ENCODE data around the gene CLCN1. TPM values are rescaled to one million over a fixed set of nuclear protein-coding genes. Genes with fewer than 3 reads are reported as not detected.
A peak's percentile ranks its signal among the peaks of the same experiment; 100 is the strongest.
"Not testable (repeated sequence)": the region's sequence is repeated elsewhere in the genome, so short reads cannot be mapped to it uniquely, and the experiment has no call there.

Gene CLCN1
- total RNA-seq, 2 donors from 2014 or later: not detected

- H3K27me3 ChIP-seq: no peaks in the 10 kb centered on the region
- no peaks in the 10 kb centered on the region for H3K36me3 ChIP-seq
- no peaks in the 10 kb centered on the region for H3K9me3 ChIP-seq
- H3K4me1 ChIP-seq: peaks cover 6% of the 10 kb centered on the region
- no peak overlapping the region for H3K4me3 ChIP-seq
- no peak overlapping the region for H3K27ac ChIP-seq
- no peak overlapping the region for H3K9ac ChIP-seq (ENCODE audit: low read depth in 2 of 2, low read length in 2 of 2)
- DNase-seq: no peak
- TF ChIP-seq CTCF (IDR thresholded peaks at IDR 0.05): no peak
- intact Hi-C loops (cut with DNase I): loop anchor here (10.0 kb wide), 1 partner anchor 125 kb away; the partner anchor contains the start of gene GSTK1
These were observed 73.6 kb downstream of the CLCN1 start for GRCh38 chr7:143389316-143390103.

- no peak overlapping the region for H3K4me3 ChIP-seq
- H3K4me1 ChIP-seq: peaks cover 6% of the 10 kb centered on the region
- TF ChIP-seq CTCF (IDR thresholded peaks at IDR 0.05): no peak
- no peaks in the 10 kb centered on the region for H3K9me3 ChIP-seq
- H3K27ac ChIP-seq: no peak overlapping the region
- intact Hi-C loops (cut with DNase I): no loop called here
- no peak overlapping the region for H3K9ac ChIP-seq (ENCODE audit: low read depth in 2 of 2, low read length in 2 of 2)
- DNase-seq: no peak
- no peaks in the 10 kb centered on the region for H3K27me3 ChIP-seq
- H3K36me3 ChIP-seq: no peaks in the 10 kb centered on the region
These were observed 74.3 kb downstream of the CLCN1 start for GRCh38 chr7:143390104-143390772.

GRCh38 chr7:143390773-143391317, 74.9 kb downstream of the CLCN1 start:
- Histone ChIP-seq H3K4me1 (peaks cover 6% of the 10 kb centered on the region), H3K4me3 (no peak overlapping the region), H3K9me3 (no peaks in the 10 kb centered on the region), H3K36me3 (no peaks in the 10 kb centered on the region), H3K27ac (no peak overlapping the region), H3K9ac (ENCODE audit: low read depth in 2 of 2, low read length in 2 of 2) (no peak overlapping the region), H3K27me3 (no peaks in the 10 kb centered on the region)
- TF ChIP-seq CTCF (IDR thresholded peaks at IDR 0.05): no peak
- DNase-seq: no peak
- intact Hi-C loops (cut with DNase I): no loop called here

- peak; percentile 55 for DNase-seq
- peaks cover 6% of the 10 kb centered on the region for H3K4me1 ChIP-seq
- no peaks in the 10 kb centered on the region for H3K9me3 ChIP-seq
- H3K9ac ChIP-seq (ENCODE audit: low read depth in 2 of 2, low read length in 2 of 2): peak overlapping the region in 1 of 2 donors; percentile 54
- no peak for TF ChIP-seq CTCF (IDR thresholded peaks at IDR 0.05)
- H3K4me3 ChIP-seq: no peak overlapping the region
- intact Hi-C loops (cut with DNase I): no loop called here
- H3K36me3 ChIP-seq: no peaks in the 10 kb centered on the region
- H3K27me3 ChIP-seq: no peaks in the 10 kb centered on the region
- peak overlapping the region; percentile 64 for H3K27ac ChIP-seq
These were observed 75.8 kb downstream of the CLCN1 start for GRCh38 chr7:143391462-143392404.

GRCh38 chr7:143392427-143392826, 76.5 kb downstream of the CLCN1 start:
- H3K27me3 ChIP-seq; H3K4me3 ChIP-seq; H3K36me3 ChIP-seq; intact Hi-C loops (cut with DNase I); DNase-seq; H3K4me1 ChIP-seq; H3K9me3 ChIP-seq: not testable (repeated sequence)
- H3K27ac ChIP-seq: peak overlapping the region; percentile 64
- peak overlapping the region in 1 of 2 donors; percentile 54 for H3K9ac ChIP-seq (ENCODE audit: low read depth in 2 of 2, low read length in 2 of 2)
